Transverse colon (tissue), 3 donors: ENCODE results near the gene MRPL45.

Experiments
- POLR2A ChIP-seq: fragments of 450-650 bp; IDR thresholded peaks from one replicate; pipeline ENCODE4 v1.6.1; 2016; ENCODE audit warnings: antibody characterized with exemption, mild to moderate bottlenecking, moderate library complexity
- TF ChIP-seq, protein P1 (sequence below), 5 experiments: fragments of 200-600 bp in 3 of 5; fragments of 450-650 bp in 2 of 5; sonication (generic) in 3 of 5; IDR thresholded peaks; 1 replicate in 2 of 5; 2 replicates in 3 of 5; pipeline ENCODE4 v1.5.1; 2016 to 2017; ENCODE audit warnings: antibody characterized with exemption in 5 of 5, inconsistent platforms in 3 of 5, mild to moderate bottlenecking in 2 of 5, moderate library complexity in 1 of 5

DNA sequence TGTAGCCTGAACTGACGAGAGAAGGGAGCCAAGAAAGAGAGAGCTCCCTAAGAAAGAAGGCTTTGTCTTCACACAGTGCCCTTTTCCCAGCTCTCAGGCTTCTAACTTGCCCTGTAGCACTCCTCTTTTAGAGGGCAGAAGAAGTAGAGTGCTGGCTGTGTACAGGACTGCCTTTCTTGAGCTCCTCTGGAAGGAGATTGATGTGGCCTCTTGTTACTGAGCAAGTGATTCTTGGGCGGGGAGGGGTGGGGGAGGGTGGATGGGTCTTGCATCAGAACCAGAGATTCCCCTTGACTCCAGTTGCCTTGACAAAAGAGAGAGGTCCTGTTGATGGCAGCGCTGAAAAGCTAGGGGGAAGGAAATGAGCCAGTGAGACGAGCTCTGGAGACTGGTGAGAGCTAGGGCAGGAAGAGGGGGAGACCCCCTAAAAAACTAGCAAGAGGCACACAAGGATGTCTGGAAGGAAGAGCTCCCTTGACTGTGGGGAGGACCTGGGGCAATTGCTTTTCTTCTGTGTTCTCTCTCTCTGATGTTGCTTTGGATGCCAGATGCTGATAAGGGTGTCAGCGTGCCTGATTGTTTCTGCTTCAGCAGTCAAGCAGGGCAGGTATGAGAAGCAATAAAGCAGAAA is 28.4 kb downstream of the MRPL45 start:
- no peak for TF ChIP-seq POLR2A
- TF ChIP-seq, protein P1, sequence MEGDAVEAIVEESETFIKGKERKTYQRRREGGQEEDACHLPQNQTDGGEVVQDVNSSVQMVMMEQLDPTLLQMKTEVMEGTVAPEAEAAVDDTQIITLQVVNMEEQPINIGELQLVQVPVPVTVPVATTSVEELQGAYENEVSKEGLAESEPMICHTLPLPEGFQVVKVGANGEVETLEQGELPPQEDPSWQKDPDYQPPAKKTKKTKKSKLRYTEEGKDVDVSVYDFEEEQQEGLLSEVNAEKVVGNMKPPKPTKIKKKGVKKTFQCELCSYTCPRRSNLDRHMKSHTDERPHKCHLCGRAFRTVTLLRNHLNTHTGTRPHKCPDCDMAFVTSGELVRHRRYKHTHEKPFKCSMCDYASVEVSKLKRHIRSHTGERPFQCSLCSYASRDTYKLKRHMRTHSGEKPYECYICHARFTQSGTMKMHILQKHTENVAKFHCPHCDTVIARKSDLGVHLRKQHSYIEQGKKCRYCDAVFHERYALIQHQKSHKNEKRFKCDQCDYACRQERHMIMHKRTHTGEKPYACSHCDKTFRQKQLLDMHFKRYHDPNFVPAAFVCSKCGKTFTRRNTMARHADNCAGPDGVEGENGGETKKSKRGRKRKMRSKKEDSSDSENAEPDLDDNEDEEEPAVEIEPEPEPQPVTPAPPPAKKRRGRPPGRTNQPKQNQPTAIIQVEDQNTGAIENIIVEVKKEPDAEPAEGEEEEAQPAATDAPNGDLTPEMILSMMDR (IDR thresholded peaks at IDR 0.05) = no peak
